Heart left ventricle (tissue), 16 donors: ENCODE measurements around the gene CWF19L1. TPM values are rescaled to one million over a fixed set of nuclear protein-coding genes. Genes with fewer than 3 reads are reported as not detected.

Source experiments
- ATAC-seq, 4 donors: fragments of 200-7000 bp; cut with Tn5 transposase; one replicate each; pipeline ENCODE4 v1.9.1; 2020 to 2022; ENCODE audit warnings: moderate library complexity in 4 of 4, mild to moderate bottlenecking in 3 of 4, moderate number of reproducible peaks in 1 of 4
- DNase-seq, 5 donors: peaks; one replicate each; pipeline ENCODE4 v3.0.0-alpha.2; 2020
- H3K27ac ChIP-seq, 12 donors: fragments of 200-600 bp; sonication (generic) in 4 of 12; one replicate each; pipeline versions ENCODE4 v1.5.0 to v1.8.0; 2016 to 2022; ENCODE audit warnings: mild to moderate bottlenecking in 2 of 12
- H3K27me3 ChIP-seq, 9 donors: fragments of 200-600 bp; sonication (generic) in 2 of 9; one replicate each; pipeline versions ENCODE4 v1.5.1 to v1.8.0; 2016 to 2022; ENCODE audit warnings: mild to moderate bottlenecking in 3 of 9
- H3K36me3 ChIP-seq, 9 donors: fragments of 200-600 bp; sonication (generic) in 2 of 9; one replicate each; pipeline versions ENCODE4 v1.5.0 to v1.8.0; 2018 to 2022; ENCODE audit warnings: mild to moderate bottlenecking in 2 of 9
- H3K4me1 ChIP-seq, 12 donors: fragments of 200-600 bp; sonication (generic) in 4 of 12; one replicate each; pipeline versions ENCODE4 v1.5.0 to v1.8.0; 2016 to 2022; ENCODE audit warnings: mild to moderate bottlenecking in 3 of 12
- H3K4me3 ChIP-seq, 12 donors: fragments of 200-600 bp; sonication (generic) in 4 of 12; one replicate each; pipeline versions ENCODE4 v1.5.0 to v1.8.0; 2017 to 2022; ENCODE audit warnings: mild to moderate bottlenecking in 9 of 12, moderate library complexity in 4 of 12
- H3K9me3 ChIP-seq, 12 donors: fragments of 200-600 bp; sonication (generic) in 4 of 12; one replicate each; pipeline versions ENCODE4 v1.5.0 to v1.8.0; 2016 to 2022; ENCODE audit warnings: mild to moderate bottlenecking in 1 of 12
- POLR2A ChIP-seq, 2 donors: fragments of 450-650 bp; IDR thresholded peaks; one replicate each; pipeline ENCODE4 v1.6.1; 2017; ENCODE audit warnings: antibody characterized with exemption in 2 of 2, mild to moderate bottlenecking in 2 of 2, moderate library complexity in 2 of 2
- WGBS, 4 donors: extraction: QIAGEN DNeasy Blood & Tissue Kit in 2 of 4; methylation state at CpG; one replicate each; pipeline versions ENCODE4 v1.1.5 to v1.1.7; 2013 to 2018; 5-methylcytosine and 5-hydroxymethylcytosine counted together
- intact Hi-C, 10 donors: fragments of 100-400 bp; cut with DNase I; formaldehyde crosslinking; loops; one replicate each; pipeline versions ENCODE4 v1.11.1 to v1.14.2; 2022
- polyA plus RNA-seq, 2 donors: library from polyadenylated mRNA; stranded (reverse); fragments of 200-250 nt; gene quantifications; one replicate each; pipeline ENCODE4 v1.2.3, GENCODE V29; 2013
- total RNA-seq, 9 donors: library from RNA; depleted of rRNA in 2 of 9; stranded (reverse); fragments of >200 nt in 2 of 9; fragmentation: NEBNext Ultra II Directional in 3 of 9; extraction: Animal tissue kit (Norgen Biotek cat#: 25700) in 3 of 9; gene quantifications; one replicate each; pipeline versions ENCODE4 v1.1.0 to v1.2.4, GENCODE V29; 2016 to 2023
- TF ChIP-seq, protein P1 (sequence below), 12 donors: fragments of 200-600 bp; sonication (generic) in 4 of 12; IDR thresholded peaks; one replicate each; pipeline versions ENCODE4 v1.5.0 to v1.8.0; 2018 to 2022; ENCODE audit warnings: antibody characterized with exemption in 12 of 12, mild to moderate bottlenecking in 5 of 12
- donor health status: ischemic (EF 13 %, LVEDD 7.1; RV severe dilation, severe dysfunction).
- donor health status: healthy with polysubstance abuse.
- donor health status: DM: no; HTN: yes; CAD: no.
- donor health status: DM: no; HTN: no; CAD: no.
- donor health status: ischemic (EF 25% LVEDD 6.9; RV normal size, moderate dysfunction).
- donor health status: ischemic (EF 25% LVEDD 5.7; RV mildly dilated, moderate dysfunction).
- donor health status: healthy.
- donor health status: DM: yes; HTN: yes; CAD: no.
- donor health status: ischemic (EF 35%, LVEDD 5.7; RV mildly dilated, moderate dysfunction).
- donor health status: nonischemic (EF 11% LVEDD 7.7; RV severe dilation, severe dysfunction).
- donor health status: DM: yes; HTN: yes; CAD: no.
- donor health status: PGD.
- donor health status: ischemic (EF 29% LVEDD 5.4; RV normal size, mild dysfunction).
- donor health status: nonischemic (EF 23%, LVEDD 6.1; RV moderate dilation, normal function).

Gene CWF19L1
- total and polyA plus RNA-seq, 11 donors: 11.1 to 23.4 (median 14.3) TPM

DNA sequence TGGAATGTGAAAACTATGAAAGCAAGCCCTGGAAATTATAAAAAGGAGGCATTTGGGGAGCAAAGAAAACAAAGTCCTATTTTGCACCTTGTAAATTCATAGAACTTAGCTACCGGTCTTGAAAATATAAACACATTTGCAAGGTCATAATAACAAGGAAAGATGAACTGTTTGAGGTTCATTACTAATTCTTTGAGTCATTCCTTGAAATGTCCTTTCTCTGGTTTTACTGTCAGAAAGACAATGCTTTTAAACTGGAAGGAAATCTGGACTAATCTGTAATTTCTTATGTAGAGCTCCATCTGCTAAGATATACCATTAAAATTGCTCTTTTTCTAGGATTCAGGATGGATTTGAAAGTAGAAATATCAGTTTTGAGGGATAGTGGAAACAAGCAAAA lies 83.0 kb downstream of the CWF19L1 start:
- peak overlapping the region in 7 of 12 donors; percentile 74 to 92 (median 87) for H3K4me3 ChIP-seq
- H3K27ac ChIP-seq: peak overlapping the region in 2 of 12 donors; percentile 85 to 92
- intact Hi-C loops: loop anchor here in 1 of 10 donors (10.0 kb wide), 1 partner anchor 340 kb away; no protein-coding TSS in a partner anchor

DNA sequence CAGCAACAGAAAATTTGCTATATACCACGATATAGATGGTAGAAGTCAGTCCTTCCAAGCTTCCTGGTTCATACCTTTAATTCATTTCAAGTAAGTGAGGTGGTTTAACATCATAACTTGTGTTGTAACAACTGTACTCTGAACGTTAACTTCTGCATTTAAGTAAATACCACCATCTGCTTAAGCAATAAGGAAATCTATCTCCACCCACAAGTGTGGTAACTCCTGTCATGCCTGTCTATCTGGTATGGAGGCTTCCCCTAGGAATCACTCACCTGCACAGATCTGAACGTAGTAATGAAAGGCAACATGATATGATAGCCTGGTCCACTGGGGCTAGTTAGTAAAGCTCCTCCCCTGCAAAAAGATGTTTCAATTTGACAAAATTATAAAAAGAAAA lies 84.0 kb downstream of the CWF19L1 start:
- WGBS, 4 donors: 67 to 73% (median 68%) methylated on average over 3 of the region's 3 CpGs
- intact Hi-C loops: loop anchor here in 1 of 10 donors (10.0 kb wide), 1 partner anchor 339 kb away; no protein-coding TSS in a partner anchor
- H3K4me1 ChIP-seq: peaks cover 6 to 43% (median 20%) of the 10 kb centered on the region in 12 donors

More for the DNA sequence above, 83.0 kb downstream of the CWF19L1 start:
- WGBS, 4 donors: 59 to 74% (median 69%) methylated on average over 1 of the region's 1 CpG
- ATAC-seq (no peak), DNase-seq (no peak)
- Histone ChIP-seq H3K36me3 (peaks cover 0 to 59% (median 32%) of the 10 kb centered on the region in 9 donors), H3K27me3 (no peaks in the 10 kb centered on the region), H3K9me3 (no peaks in the 10 kb centered on the region), H3K4me1 (peaks cover 6 to 43% (median 20%) of the 10 kb centered on the region in 12 donors)
- TF ChIP-seq, protein P1, sequence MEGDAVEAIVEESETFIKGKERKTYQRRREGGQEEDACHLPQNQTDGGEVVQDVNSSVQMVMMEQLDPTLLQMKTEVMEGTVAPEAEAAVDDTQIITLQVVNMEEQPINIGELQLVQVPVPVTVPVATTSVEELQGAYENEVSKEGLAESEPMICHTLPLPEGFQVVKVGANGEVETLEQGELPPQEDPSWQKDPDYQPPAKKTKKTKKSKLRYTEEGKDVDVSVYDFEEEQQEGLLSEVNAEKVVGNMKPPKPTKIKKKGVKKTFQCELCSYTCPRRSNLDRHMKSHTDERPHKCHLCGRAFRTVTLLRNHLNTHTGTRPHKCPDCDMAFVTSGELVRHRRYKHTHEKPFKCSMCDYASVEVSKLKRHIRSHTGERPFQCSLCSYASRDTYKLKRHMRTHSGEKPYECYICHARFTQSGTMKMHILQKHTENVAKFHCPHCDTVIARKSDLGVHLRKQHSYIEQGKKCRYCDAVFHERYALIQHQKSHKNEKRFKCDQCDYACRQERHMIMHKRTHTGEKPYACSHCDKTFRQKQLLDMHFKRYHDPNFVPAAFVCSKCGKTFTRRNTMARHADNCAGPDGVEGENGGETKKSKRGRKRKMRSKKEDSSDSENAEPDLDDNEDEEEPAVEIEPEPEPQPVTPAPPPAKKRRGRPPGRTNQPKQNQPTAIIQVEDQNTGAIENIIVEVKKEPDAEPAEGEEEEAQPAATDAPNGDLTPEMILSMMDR (IDR thresholded peaks at IDR 0.05): no peak
- no peak for TF ChIP-seq POLR2A (IDR thresholded peaks at IDR 0.05)

DNA sequence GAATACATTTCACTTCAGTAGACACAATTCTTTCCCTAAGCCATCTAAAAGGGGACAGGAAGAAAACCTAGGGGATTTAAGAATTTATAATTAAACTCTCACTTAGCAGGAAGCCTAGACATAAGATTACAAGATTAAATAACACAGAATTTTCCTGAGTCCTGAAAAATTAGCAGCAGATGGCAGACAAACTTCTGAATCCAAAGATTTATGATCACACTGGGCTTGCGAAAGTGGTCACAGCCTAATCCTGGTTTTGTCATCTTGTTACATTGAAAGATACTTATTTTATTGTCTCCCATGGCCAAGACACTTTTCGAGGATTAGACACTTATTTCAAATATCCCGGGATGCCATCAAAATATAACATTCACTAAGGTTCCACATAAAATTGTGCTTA lies 84.5 kb downstream of the CWF19L1 start:
- Histone ChIP-seq H3K27ac (peak overlapping the region in 1 of 12 donors; percentile 51), H3K4me1 (peaks cover 6 to 41% (median 20%) of the 10 kb centered on the region in 12 donors), H3K27me3 (no peaks in the 10 kb centered on the region), H3K4me3 (no peak overlapping the region), H3K36me3 (peaks cover 0 to 59% (median 35%) of the 10 kb centered on the region in 9 donors), H3K9me3 (no peaks in the 10 kb centered on the region)
- no peak for ATAC-seq
- intact Hi-C loops: loop anchor here in 1 of 10 donors (10.0 kb wide), 1 partner anchor 338 kb away; no protein-coding TSS in a partner anchor
- TF ChIP-seq, protein P1 (IDR thresholded peaks at IDR 0.05): no peak
- no peak for TF ChIP-seq POLR2A (IDR thresholded peaks at IDR 0.05)
- WGBS, 4 donors: 87 to 97% (median 92%) methylated on average over 3 of the region's 3 CpGs
- DNase-seq: no peak

More for the DNA sequence above, 84.0 kb downstream of the CWF19L1 start:
- ATAC-seq (no peak), DNase-seq (no peak)
- Histone ChIP-seq H3K9me3 (no peaks in the 10 kb centered on the region), H3K4me3 (no peak overlapping the region), H3K27me3 (no peaks in the 10 kb centered on the region), H3K36me3 (peaks cover 0 to 59% (median 32%) of the 10 kb centered on the region in 9 donors), H3K27ac (peak overlapping the region in 1 of 12 donors; percentile 51)
- no peak for TF ChIP-seq POLR2A (IDR thresholded peaks at IDR 0.05)

Other genes starting within 250 kb of the CWF19L1 start
- not detected for gene CPN1, start 185.8 kb downstream of the CWF19L1 start, total RNA-seq
- gene CPN1, start 185.8 kb downstream of the CWF19L1 start, polyA plus RNA-seq: not detected
- gene ERLIN1, start 81.6 kb downstream of the CWF19L1 start, total RNA-seq: 10 to 100 TPM in 2 of 9 donors, 1 to 10 TPM in 7; 4.3 to 16.5 (median 7.0) TPM
- 10 to 100 TPM in 1 of 2 donors, 1 to 10 TPM in 1; 1.9 to 13.7 TPM for gene ERLIN1, start 81.6 kb downstream of the CWF19L1 start, polyA plus RNA-seq
- gene CHUK, start 38.0 kb downstream of the CWF19L1 start, total RNA-seq: 10 to 100 TPM in 5 of 9 donors, 1 to 10 TPM in 4; 8.5 to 14.8 (median 10.9) TPM
- 10 to 100 TPM in 1 of 2 donors, 1 to 10 TPM in 1; 5.0 to 15.3 TPM for gene CHUK, start 38.0 kb downstream of the CWF19L1 start, polyA plus RNA-seq
- 10 to 100 TPM; 14.6 to 32.0 (median 20.8) TPM for gene BLOC1S2, start 19.0 kb upstream of the CWF19L1 start, total RNA-seq
- gene BLOC1S2, start 19.0 kb upstream of the CWF19L1 start, polyA plus RNA-seq: 10 to 100 TPM; 23.0 to 43.8 TPM
- gene PKD2L1, start 62.6 kb upstream of the CWF19L1 start, total RNA-seq: not detected
- gene PKD2L1, start 62.6 kb upstream of the CWF19L1 start, polyA plus RNA-seq: not detected
- 100 to 1,000 TPM in 1 of 9 donors, 10 to 100 TPM in 2, 1 to 10 TPM in 6; 2.3 to 216 (median 4.9) TPM for gene SCD, start 79.6 kb upstream of the CWF19L1 start, total RNA-seq
- gene SCD, start 79.6 kb upstream of the CWF19L1 start, polyA plus RNA-seq: 10 to 100 TPM; 16.8 to 66.9 TPM
- gene WNT8B, start 195.4 kb upstream of the CWF19L1 start, total RNA-seq: not detected
- gene WNT8B, start 195.4 kb upstream of the CWF19L1 start, polyA plus RNA-seq: not detected